GM12878 (cell line): ENCODE data around the gene FAM111B. TPM values are rescaled to one million over a fixed set of nuclear protein-coding genes. Genes with fewer than 3 reads are reported as not detected.

Experiments used
- BACH1 ChIP-seq: fragments of 450-650 bp; IDR thresholded peaks from 2 replicates; pipeline ENCODE4 v1.6.1; 2017; ENCODE audit warnings: mild to moderate bottlenecking, borderline replicate concordance
- CBFB ChIP-seq: IDR thresholded peaks from 2 replicates; pipeline ENCODE4 v1.6.1; 2016; ENCODE audit warnings: antibody characterized with exemption, low read depth
- CEBPB ChIP-seq, 2 experiments: fragments of 150-350 bp in 1 of 2; IDR thresholded peaks; 2 replicates each; pipeline ENCODE4 v1.6.1; 2012 to 2014; ENCODE audit warnings: low read depth in 2 of 2, low read length in 2 of 2, borderline replicate concordance in 1 of 2, inconsistent platforms in 1 of 2
- CHD1 ChIP-seq: IDR thresholded peaks from 2 replicates; pipeline ENCODE4 v1.6.1; 2012; ENCODE audit warnings: low read depth, low read length, improper control_type of control experiment
- DPF2 ChIP-seq: fragments of 450-650 bp; IDR thresholded peaks from 2 replicates; pipeline ENCODE4 v1.6.1; 2017; ENCODE audit warnings: mild to moderate bottlenecking
- E2F4 ChIP-seq: IDR thresholded peaks from 2 replicates; pipeline ENCODE4 v1.6.1; 2012; ENCODE audit warnings: low read depth, low read length, improper control_type of control experiment
- FOXK2 ChIP-seq: fragments of 450-650 bp; IDR thresholded peaks from 2 replicates; pipeline ENCODE4 v1.6.1; 2017; ENCODE audit warnings: mild to moderate bottlenecking, moderate library complexity
- HDAC6 ChIP-seq: fragments of 200-600 bp; sonication (generic); IDR thresholded peaks from one replicate; pipeline ENCODE4 v1.8.0; 2017; ENCODE audit warnings: antibody characterized with exemption; ENCODE audit not compliant: unreplicated experiment
- MTA3 ChIP-seq: IDR thresholded peaks from 2 replicates; pipeline ENCODE4 v1.6.1; 2012; ENCODE audit warnings: low read length, inconsistent platforms, borderline replicate concordance
- PKNOX1 ChIP-seq: fragments of 450-650 bp; IDR thresholded peaks from 2 replicates; pipeline ENCODE4 v1.6.1; 2016; ENCODE audit warnings: mild to moderate bottlenecking
- PRDM15 ChIP-seq: fragments of 450-650 bp; formaldehyde crosslinking; IDR thresholded peaks from 2 replicates; pipeline ENCODE4 v1.4.0; 2020; ENCODE audit warnings: mild to moderate bottlenecking, moderate library complexity
- SMAD5 ChIP-seq: IDR thresholded peaks from 2 replicates; pipeline ENCODE4 v1.6.1; 2016; ENCODE audit warnings: antibody characterized with exemption, low read depth
- SRF ChIP-seq, 2 experiments: IDR thresholded peaks; 2 replicates each; pipeline ENCODE4 v1.6.1; 2011; ENCODE audit warnings: low read depth in 2 of 2, low read length in 2 of 2, mild to moderate bottlenecking in 1 of 2, moderate library complexity in 1 of 2
- USF2 ChIP-seq: IDR thresholded peaks from 2 replicates; pipeline ENCODE4 v1.6.1; 2011; ENCODE audit warnings: low read depth, low read length, improper control_type of control experiment, borderline replicate concordance
- WRNIP1 ChIP-seq: IDR thresholded peaks from 2 replicates; pipeline ENCODE4 v1.6.1; 2011; ENCODE audit warnings: low read depth, low read length, improper control_type of control experiment, borderline replicate concordance
- ZNF274 ChIP-seq: IDR thresholded peaks from one replicate; pipeline ENCODE4 v1.8.0; 2011; ENCODE audit not compliant: insufficient read length, insufficient read depth
- ZNF592 ChIP-seq: fragments of 450-650 bp; IDR thresholded peaks from 2 replicates; pipeline ENCODE4 v1.6.1; 2017; ENCODE audit warnings: mild to moderate bottlenecking, moderate library complexity
- polyA plus RNA-seq, 11 experiments: library from polyadenylated mRNA; depleted of rRNA in 4 of 11; unstranded in 6 of 11; stranded (reverse) in 5 of 11; fragments of >200 nt; fragmentation: Nextera tagmentation in 4 of 11; fragmentation: Illumina TruSeq in 1 of 11; extraction: Ambion mirVana in 4 of 11; extraction: Trizol in 1 of 11; gene quantifications; 1 replicate in 1 of 11; 2 replicates in 10 of 11; pipeline versions ENCODE4 v1.2.1 to v1.2.3, GENCODE V29; 2011 to 2016; ENCODE audit warnings: inconsistent platforms in 2 of 11, missing spikeins in 2 of 11, low read depth in 1 of 11
- total RNA-seq, 4 experiments: library from RNA; depleted of rRNA in 3 of 4; stranded (reverse); fragments of >200 nt in 3 of 4; fragmentation: Illumina TruSeq in 1 of 4; extraction: Trizol in 1 of 4; gene quantifications; 2 replicates each; pipeline versions ENCODE4 v1.2.1 to v1.2.3, GENCODE V29; 2013 to 2021

FAM111B gene
- total and polyA plus RNA-seq, 10 of the 15 experiments (the other 5 are each of a cell fraction or from before 2014, with no cell fraction given): 35.9 to 97.2 (median 62.1) TPM

- TF ChIP-seq WRNIP1 (no peak), FOXK2 (no peak), SRF (IDR thresholded peaks at IDR 0.05; ENCODE audit: low read depth in 2 of 2, low read length in 2 of 2) (no peak), ZNF592 (no peak), PRDM15 (CRISPR knock-in tag) (no peak), USF2 (no peak), DPF2 (0 out of 2 replicates have a peak, but pooled peaks have one; percentile 43), PKNOX1 (peak; percentile 35; the same call in 1 of the 2 replicates), CBFB (no peak), MTA3 (no peak; the same call in 1 of the 2 replicates), E2F4 (peak; percentile 94), ZNF274 (no peak), HDAC6 (peak; percentile 39), SMAD5 (peak; percentile 51; the same call in 1 of the 2 replicates), CEBPB (IDR thresholded peaks at IDR 0.05; ENCODE audit: borderline replicate concordance in 1 of 2, low read depth in 2 of 2, low read length in 2 of 2) (no peak), CHD1 (0 out of 2 replicates have a peak, but pooled peaks have one; percentile 37), BACH1 (peak; percentile 54; the same call in 1 of the 2 replicates)
Observed at GRCh38 chr11:59144579-59145345, 37.7 kb downstream of the FAM111B start (continued).
